Loucy (cell line): Measurements from ENCODE around the gene DBX2.

ENCODE experiments used
- CTCF ChIP-seq: fragments of 200-600 bp; sonication (generic); conservative IDR thresholded peaks from 2 replicates; pipeline ENCODE4 v1.5.1; 2014; ENCODE audit warnings: mild to moderate bottlenecking, antibody characterized with exemption, low read length
- EZH2phosphoT487 ChIP-seq: fragments of 200-600 bp; IDR thresholded peaks from 2 replicates; pipeline ENCODE4 v1.6.1; 2018; ENCODE audit warnings: antibody characterized with exemption, mild to moderate bottlenecking, moderate library complexity, borderline replicate concordance

GRCh38 chr12:45051572-45052125 is 750 bp upstream of the DBX2 start:
- TF ChIP-seq CTCF (no peak), EZH2phosphoT487 (no peak)
